Measurements from ENCODE around the gene SFTPA1.

- TF ChIP-seq, protein P1, sequence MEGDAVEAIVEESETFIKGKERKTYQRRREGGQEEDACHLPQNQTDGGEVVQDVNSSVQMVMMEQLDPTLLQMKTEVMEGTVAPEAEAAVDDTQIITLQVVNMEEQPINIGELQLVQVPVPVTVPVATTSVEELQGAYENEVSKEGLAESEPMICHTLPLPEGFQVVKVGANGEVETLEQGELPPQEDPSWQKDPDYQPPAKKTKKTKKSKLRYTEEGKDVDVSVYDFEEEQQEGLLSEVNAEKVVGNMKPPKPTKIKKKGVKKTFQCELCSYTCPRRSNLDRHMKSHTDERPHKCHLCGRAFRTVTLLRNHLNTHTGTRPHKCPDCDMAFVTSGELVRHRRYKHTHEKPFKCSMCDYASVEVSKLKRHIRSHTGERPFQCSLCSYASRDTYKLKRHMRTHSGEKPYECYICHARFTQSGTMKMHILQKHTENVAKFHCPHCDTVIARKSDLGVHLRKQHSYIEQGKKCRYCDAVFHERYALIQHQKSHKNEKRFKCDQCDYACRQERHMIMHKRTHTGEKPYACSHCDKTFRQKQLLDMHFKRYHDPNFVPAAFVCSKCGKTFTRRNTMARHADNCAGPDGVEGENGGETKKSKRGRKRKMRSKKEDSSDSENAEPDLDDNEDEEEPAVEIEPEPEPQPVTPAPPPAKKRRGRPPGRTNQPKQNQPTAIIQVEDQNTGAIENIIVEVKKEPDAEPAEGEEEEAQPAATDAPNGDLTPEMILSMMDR (conservative IDR thresholded peaks at IDR 0.05; ENCODE audit: low read depth, low read length): no peak
- no peak for TF ChIP-seq EZH2phosphoT487 (IDR thresholded peaks at IDR 0.05; ENCODE audit: borderline replicate concordance, low read length)
- TF ChIP-seq EZH2 (IDR thresholded peaks at IDR 0.05; ENCODE audit: low read length, unreplicated experiment): no peak
Measured at GRCh38 chr10:79628988-79629954, 18.5 kb downstream of the SFTPA1 start.

Measured in PC-3 (cell line).